Retinal pigment epithelial cell (primary cell): ENCODE measurements around the gene MICALL1.

Experiments used
- DNase-seq: peaks from one replicate; pipeline ENCODE4 v3.0.0-alpha.2; 2010; ENCODE audit warnings: low read depth
- H3K4me3 ChIP-seq: 2 replicates; pipeline ENCODE4 v1.5.1; 2011; ENCODE audit warnings: mild to moderate bottlenecking, low read length, control low read depth, moderate library complexity
- CTCF ChIP-seq: conservative IDR thresholded peaks from 2 replicates; pipeline ENCODE4 v1.5.1; 2011; ENCODE audit warnings: low read depth, low read length, control low read depth, inconsistent platforms

MICALL1 gene

DNA sequence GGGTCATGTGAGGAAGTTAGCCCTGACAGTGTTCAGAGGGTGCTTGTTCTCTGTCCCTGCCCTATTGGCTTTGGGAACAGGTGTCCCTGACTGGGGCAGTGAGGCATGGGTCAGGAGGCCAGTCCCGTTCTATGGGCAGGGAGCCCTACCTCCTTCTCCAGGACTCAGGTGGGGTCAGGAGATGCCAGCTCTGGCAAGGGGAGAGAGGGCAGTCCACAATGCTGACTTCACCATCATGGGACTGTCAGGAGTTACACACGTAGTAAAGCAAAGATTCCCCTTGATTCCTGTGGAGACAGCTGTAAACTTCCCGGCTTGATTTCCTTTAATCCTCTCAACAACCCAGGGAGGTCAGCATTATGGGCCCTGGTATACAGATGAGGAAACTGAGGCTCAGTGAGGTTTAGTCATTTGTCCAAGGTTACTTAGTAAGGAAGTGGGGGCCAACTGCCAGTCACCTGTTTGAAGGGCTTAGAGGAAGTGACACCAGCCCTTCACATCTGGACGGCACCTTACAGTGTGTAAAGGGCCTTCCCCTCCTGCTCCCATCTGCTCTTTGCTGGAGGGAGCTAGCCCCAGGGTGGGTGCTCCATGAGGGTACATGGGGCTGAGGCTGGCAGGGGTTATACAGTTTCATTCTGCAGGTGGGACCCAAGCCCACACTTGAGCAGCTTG lies 11.9 kb downstream of the MICALL1 start:
- DNase-seq: no peak
- no peak for TF ChIP-seq CTCF
- no peak overlapping the region for H3K4me3 ChIP-seq

GRCh38 chr22:37918580-37919270 lies 12.6 kb downstream of the MICALL1 start:
- H3K4me3 ChIP-seq: no peak overlapping the region
- no peak for TF ChIP-seq CTCF
- DNase-seq: no peak

DNA sequence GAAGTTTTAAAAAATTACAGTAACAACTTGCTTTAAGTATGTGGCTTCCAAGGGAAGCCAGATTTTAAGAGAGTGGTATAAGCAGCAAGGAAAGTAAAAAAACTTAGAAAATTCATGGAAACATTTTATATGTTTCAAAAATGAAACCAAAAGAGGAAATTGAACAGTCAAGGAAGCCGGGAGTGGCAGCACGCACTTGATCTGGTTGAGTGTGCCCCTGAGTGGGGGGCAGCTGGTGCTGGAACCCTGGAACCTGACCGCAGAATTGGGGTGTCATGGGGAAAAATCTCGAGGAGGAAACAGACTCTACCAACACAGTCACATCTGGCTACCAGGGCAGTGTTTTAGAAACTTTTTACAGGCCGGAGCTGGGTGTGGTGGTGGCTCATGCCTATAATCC lies 14.0 kb downstream of the MICALL1 start:
- no peak for TF ChIP-seq CTCF
- no peak for DNase-seq
- H3K4me3 ChIP-seq: no peak overlapping the region

DNA sequence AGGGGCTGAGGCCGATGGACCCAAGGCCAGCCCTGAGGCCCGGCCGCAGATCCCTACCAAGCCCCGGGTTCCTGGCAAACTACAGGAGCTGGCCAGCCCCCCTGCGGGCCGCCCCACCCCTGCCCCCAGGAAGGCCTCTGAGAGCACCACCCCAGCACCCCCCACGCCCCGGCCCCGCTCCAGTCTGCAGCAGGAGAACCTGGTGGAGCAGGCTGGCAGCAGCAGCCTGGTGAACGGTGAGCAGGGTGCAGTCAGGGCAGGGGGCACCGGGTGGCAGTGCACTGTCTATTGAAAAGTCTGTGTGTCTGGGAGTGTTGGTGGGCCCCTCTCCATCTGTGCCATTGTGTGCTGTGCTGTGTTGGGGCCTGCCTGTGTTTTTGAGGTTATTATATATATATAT lies 16.1 kb downstream of the MICALL1 start:
- TF ChIP-seq CTCF: no peak
- no peak overlapping the region for H3K4me3 ChIP-seq

DNA sequence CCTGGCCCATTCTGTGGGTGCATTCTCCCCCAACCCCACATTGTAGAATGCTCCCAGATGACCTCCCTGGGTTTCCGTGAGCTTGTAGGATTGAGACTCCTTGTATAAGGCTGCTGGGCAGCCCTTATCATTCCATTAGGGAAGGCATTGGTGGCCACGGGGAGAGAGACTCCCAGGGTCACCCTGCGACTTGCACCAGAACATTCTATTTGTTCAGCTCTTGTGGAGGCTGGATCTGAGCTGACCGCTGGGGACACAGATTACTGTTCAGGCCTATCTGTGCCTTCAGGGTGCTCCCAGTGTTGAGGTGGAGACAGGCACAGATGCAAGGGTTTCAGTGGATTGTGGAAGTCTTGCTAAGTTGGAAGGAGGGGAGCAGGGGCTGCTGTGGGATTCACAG lies 17.8 kb downstream of the MICALL1 start:
- no peak overlapping the region for H3K4me3 ChIP-seq
- no peak for DNase-seq
- no peak for TF ChIP-seq CTCF

More for the DNA sequence above, 16.1 kb downstream of the MICALL1 start:
- no peak for DNase-seq

DNA sequence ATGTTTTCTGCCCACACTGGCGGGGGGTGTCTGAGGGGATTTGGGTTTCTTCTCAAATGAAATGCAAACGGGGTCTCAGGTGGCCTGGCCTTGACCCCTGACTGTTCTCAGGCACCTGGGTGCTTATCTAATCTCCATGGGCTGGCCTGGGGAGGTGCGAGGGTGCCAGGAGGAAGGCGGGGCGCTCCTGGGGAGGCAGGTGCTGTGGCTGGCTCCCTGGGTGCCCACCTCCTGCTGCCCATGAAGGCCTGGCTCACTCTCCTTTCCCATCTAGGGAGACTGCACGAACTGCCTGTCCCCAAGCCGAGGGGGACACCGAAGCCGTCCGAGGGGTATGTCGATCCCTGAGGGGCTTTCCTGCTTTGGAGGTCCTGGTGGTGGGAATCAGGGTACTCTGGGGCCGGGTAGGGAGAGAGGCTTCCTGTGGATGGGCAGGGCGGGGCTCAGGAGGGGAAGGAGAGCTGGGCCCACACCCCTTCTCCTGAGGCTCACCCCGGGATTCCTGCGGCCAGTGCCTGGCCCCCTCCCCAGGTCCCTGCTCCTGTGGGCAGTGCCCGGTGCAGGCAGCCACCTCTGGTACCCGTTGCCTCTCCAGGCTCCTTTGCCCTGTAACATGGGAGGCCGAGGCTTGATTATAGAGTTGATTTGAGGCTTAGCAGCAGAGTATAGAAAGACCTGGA lies 18.4 kb downstream of the MICALL1 start:
- DNase-seq: no peak
- no peak overlapping the region for H3K4me3 ChIP-seq
- TF ChIP-seq CTCF: no peak

GRCh38 chr22:37925330-37925729 lies 19.2 kb downstream of the MICALL1 start:
- H3K4me3 ChIP-seq: no peak overlapping the region
- TF ChIP-seq CTCF: no peak
- DNase-seq: no peak
